ENCODE data around the gene HECTD4. TPM values are rescaled to one million over a fixed set of nuclear protein-coding genes. Genes with fewer than 3 reads are reported as not detected.

HECTD4 gene
- total and polyA plus RNA-seq, 4 donors = 4.3 to 80.1 (median 25.5) TPM

- 85% methylated on average over 5 of the region's 5 CpGs for WGBS
- no peaks in the 10 kb centered on the region for H3K9me3 ChIP-seq (ENCODE audit: control insufficient read depth in 4 of 4, low read length in 3 of 4)
- no peak for DNase-seq (ENCODE audit: low spot score)
- TF ChIP-seq RAD21 (IDR thresholded peaks at IDR 0.05) (no peak), ATF3 (IDR thresholded peaks at IDR 0.05) (no peak)
- H3K27ac ChIP-seq (ENCODE audit: low read depth in 1 of 2, low read length in 2 of 2) = no peak overlapping the region
- H3K4me3 ChIP-seq (ENCODE audit: low read depth in 1 of 3, low read length in 3 of 3) = no peak overlapping the region
- H3K36me3 ChIP-seq (ENCODE audit: control insufficient read depth in 4 of 4, insufficient read depth in 3 of 4, low read depth in 1 of 4, low read length in 3 of 4) = peaks cover 0 to 1% (median 0%) of the 10 kb centered on the region in 4 donors
- no peak overlapping the region for H3K9ac ChIP-seq (ENCODE audit: low read depth in 1 of 2, low read length in 2 of 2)
- H3K4me1 ChIP-seq (ENCODE audit: control insufficient read depth in 4 of 4, insufficient read depth in 4 of 4, low read length in 3 of 4) = no peaks in the 10 kb centered on the region
- no peaks in the 10 kb centered on the region for H3K27me3 ChIP-seq (ENCODE audit: control insufficient read depth in 4 of 4, insufficient read depth in 4 of 4, low read length in 3 of 4)
Observed at GRCh38 chr12:112430929-112431328, 48.7 kb upstream of the HECTD4 start.

GRCh38 chr12:112427760-112428159 lies 45.5 kb upstream of the HECTD4 start:
- no peak for DNase-seq (ENCODE audit: low spot score)
- H3K27ac ChIP-seq (ENCODE audit: low read depth in 1 of 2, low read length in 2 of 2) = no peak overlapping the region
- H3K9ac ChIP-seq (ENCODE audit: low read depth in 1 of 2, low read length in 2 of 2) = no peak overlapping the region
- H3K36me3 ChIP-seq (ENCODE audit: control insufficient read depth in 4 of 4, insufficient read depth in 3 of 4, low read depth in 1 of 4, low read length in 3 of 4) = no peaks in the 10 kb centered on the region
- no peaks in the 10 kb centered on the region for H3K9me3 ChIP-seq (ENCODE audit: control insufficient read depth in 4 of 4, low read length in 3 of 4)
- peaks cover 3 to 8% (median 5%) of the 10 kb centered on the region in 4 donors for H3K4me1 ChIP-seq (ENCODE audit: control insufficient read depth in 4 of 4, insufficient read depth in 4 of 4, low read length in 3 of 4)
- no peak overlapping the region for H3K4me3 ChIP-seq (ENCODE audit: low read depth in 1 of 3, low read length in 3 of 3)
- 98% methylated on average over 2 of the region's 2 CpGs for WGBS
- TF ChIP-seq HNF4G (IDR thresholded peaks at IDR 0.05) (no peak), MAX (IDR thresholded peaks at IDR 0.05) (no peak)
- H3K27me3 ChIP-seq (ENCODE audit: control insufficient read depth in 4 of 4, insufficient read depth in 4 of 4, low read length in 3 of 4) = no peaks in the 10 kb centered on the region

GRCh38 chr12:112425582-112426382 lies 43.6 kb upstream of the HECTD4 start:
- no peak overlapping the region for H3K9ac ChIP-seq (ENCODE audit: low read depth in 1 of 2, low read length in 2 of 2)
- H3K27ac ChIP-seq (ENCODE audit: low read depth in 1 of 2, low read length in 2 of 2) = no peak overlapping the region
- TF ChIP-seq YY1 (IDR thresholded peaks at IDR 0.05) (no peak), GABPA (IDR thresholded peaks at IDR 0.05 in 1 of 2, conservative IDR thresholded peaks at IDR 0.05 in 1 of 2) (no peak), HNF4G (IDR thresholded peaks at IDR 0.05) (peak; percentile 45), RXRA (IDR thresholded peaks at IDR 0.05) (peak; percentile 26 to 28), NR2F2 (IDR thresholded peaks at IDR 0.05) (no peak), HNF4A (conservative IDR thresholded peaks at IDR 0.05) (peak; percentile 79 to 94), SP1 (IDR thresholded peaks at IDR 0.05) (peak; percentile 30), ZBTB33 (IDR thresholded peaks at IDR 0.05) (no peak)
- no peaks in the 10 kb centered on the region for H3K9me3 ChIP-seq (ENCODE audit: control insufficient read depth in 4 of 4, low read length in 3 of 4)
- H3K4me1 ChIP-seq (ENCODE audit: control insufficient read depth in 4 of 4, insufficient read depth in 4 of 4, low read length in 3 of 4) = peaks cover 10 to 24% (median 21%) of the 10 kb centered on the region in 4 donors
- no peaks in the 10 kb centered on the region for H3K36me3 ChIP-seq (ENCODE audit: control insufficient read depth in 4 of 4, insufficient read depth in 3 of 4, low read depth in 1 of 4, low read length in 3 of 4)
- WGBS = 94% methylated on average over 7 of the region's 7 CpGs
- H3K27me3 ChIP-seq (ENCODE audit: control insufficient read depth in 4 of 4, insufficient read depth in 4 of 4, low read length in 3 of 4) = no peaks in the 10 kb centered on the region
- no peak for DNase-seq (ENCODE audit: low spot score)
- H3K4me3 ChIP-seq (ENCODE audit: low read depth in 1 of 3, low read length in 3 of 3) = no peak overlapping the region

All from liver (tissue), 9 donors.